Bronchial epithelial cell (primary cell): Measurements from ENCODE around the gene TAF4. TPM values are rescaled to one million over a fixed set of nuclear protein-coding genes. Genes with fewer than 3 reads are reported as not detected.
"Not testable (repeated sequence)": the region's sequence is repeated elsewhere in the genome, so short reads cannot be mapped to it uniquely, and the experiment has no call there.

Source experiments
- DNase-seq: peaks from one replicate; pipeline ENCODE4 v3.0.0-alpha.2; 2010; ENCODE audit warnings: low read depth
- FAIRE-seq: peaks from 2 replicates; lab custom pipeline; 2011; peaks lifted over from hg19 to GRCh38; lab: Jason Lieb, UNC
- H3K27me3 ChIP-seq: 2 replicates; pipeline ENCODE4 v1.5.1; 2011; ENCODE audit warnings: low read length; ENCODE audit not compliant: control insufficient read depth, insufficient read depth
- H3K36me3 ChIP-seq: 2 replicates; pipeline ENCODE4 v1.5.1; 2011; ENCODE audit warnings: low read length; ENCODE audit not compliant: control insufficient read depth, insufficient read depth
- H3K4me3 ChIP-seq: 2 replicates; pipeline ENCODE4 v1.5.1; 2011; ENCODE audit warnings: mild to moderate bottlenecking, low read depth, low read length, control low read depth
- total RNA-seq: library from RNA; depleted of rRNA; stranded (reverse); fragments of >200 nt; gene quantifications from 2 replicates; pipeline ENCODE4 v1.2.1, GENCODE V29; 2014
- TF ChIP-seq, protein P1 (sequence below): IDR thresholded peaks from 2 replicates; pipeline ENCODE4 v1.5.1; 2011; ENCODE audit warnings: mild to moderate bottlenecking, moderate library complexity, low read length, control low read depth, inconsistent platforms; ENCODE audit not compliant: insufficient read depth, severe bottlenecking

The TAF4 gene
- total RNA-seq, 1 donor from 2014 or later: 3.2 TPM

DNA sequence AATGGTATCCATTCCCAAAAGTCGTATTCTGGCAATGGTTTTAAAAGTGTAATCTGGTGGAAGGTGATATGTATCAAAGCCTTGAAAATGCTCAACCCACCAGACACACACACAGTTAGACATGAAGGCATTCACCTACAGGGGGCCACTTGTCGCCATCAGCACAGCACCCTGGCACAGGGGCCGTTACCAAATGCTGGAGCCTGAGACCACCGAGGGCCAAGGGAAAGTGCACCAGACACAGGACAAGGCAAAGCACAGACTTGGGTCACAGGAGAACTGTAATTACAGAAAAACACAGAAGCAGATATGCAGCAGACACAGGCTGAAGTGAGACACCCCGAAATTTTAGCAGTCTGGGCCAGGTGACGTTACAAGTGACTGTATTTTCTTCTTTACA lies 9.3 kb downstream of the TAF4 start:
- H3K36me3 ChIP-seq: peaks cover 3% of the 10 kb centered on the region
- no peak overlapping the region for H3K4me3 ChIP-seq
- TF ChIP-seq, protein P1, sequence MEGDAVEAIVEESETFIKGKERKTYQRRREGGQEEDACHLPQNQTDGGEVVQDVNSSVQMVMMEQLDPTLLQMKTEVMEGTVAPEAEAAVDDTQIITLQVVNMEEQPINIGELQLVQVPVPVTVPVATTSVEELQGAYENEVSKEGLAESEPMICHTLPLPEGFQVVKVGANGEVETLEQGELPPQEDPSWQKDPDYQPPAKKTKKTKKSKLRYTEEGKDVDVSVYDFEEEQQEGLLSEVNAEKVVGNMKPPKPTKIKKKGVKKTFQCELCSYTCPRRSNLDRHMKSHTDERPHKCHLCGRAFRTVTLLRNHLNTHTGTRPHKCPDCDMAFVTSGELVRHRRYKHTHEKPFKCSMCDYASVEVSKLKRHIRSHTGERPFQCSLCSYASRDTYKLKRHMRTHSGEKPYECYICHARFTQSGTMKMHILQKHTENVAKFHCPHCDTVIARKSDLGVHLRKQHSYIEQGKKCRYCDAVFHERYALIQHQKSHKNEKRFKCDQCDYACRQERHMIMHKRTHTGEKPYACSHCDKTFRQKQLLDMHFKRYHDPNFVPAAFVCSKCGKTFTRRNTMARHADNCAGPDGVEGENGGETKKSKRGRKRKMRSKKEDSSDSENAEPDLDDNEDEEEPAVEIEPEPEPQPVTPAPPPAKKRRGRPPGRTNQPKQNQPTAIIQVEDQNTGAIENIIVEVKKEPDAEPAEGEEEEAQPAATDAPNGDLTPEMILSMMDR: no peak
- no peak for FAIRE-seq
- H3K27me3 ChIP-seq: no peaks in the 10 kb centered on the region
- no peak for DNase-seq

GRCh38 chr20:62055862-62056115 lies 9.9 kb downstream of the TAF4 start:
- not testable (repeated sequence) for H3K36me3 ChIP-seq, H3K27me3 ChIP-seq, H3K4me3 ChIP-seq, FAIRE-seq, DNase-seq

GRCh38 chr20:62055106-62055861 lies 10.4 kb downstream of the TAF4 start:
- no peak for FAIRE-seq

GRCh38 chr20:62054451-62054953 lies 11.2 kb downstream of the TAF4 start:
- no peak for DNase-seq
- no peaks in the 10 kb centered on the region for H3K27me3 ChIP-seq
- no peak for FAIRE-seq
- no peak overlapping the region for H3K4me3 ChIP-seq
- TF ChIP-seq, protein P1: no peak
- peaks cover 3% of the 10 kb centered on the region for H3K36me3 ChIP-seq

More at GRCh38 chr20:62055106-62055861, 10.4 kb downstream of the TAF4 start:
- Histone ChIP-seq H3K36me3 (peaks cover 3% of the 10 kb centered on the region), H3K27me3 (no peaks in the 10 kb centered on the region), H3K4me3 (no peak overlapping the region)
- DNase-seq: no peak
- TF ChIP-seq, protein P1: no peak

- Histone ChIP-seq H3K4me3 (no peak overlapping the region), H3K27me3 (no peaks in the 10 kb centered on the region), H3K36me3 (peaks cover 2% of the 10 kb centered on the region)
- TF ChIP-seq, protein P1: no peak
- DNase-seq: no peak
- FAIRE-seq: no peak
These were observed 12.1 kb downstream of the TAF4 start for GRCh38 chr20:62053465-62054196.

DNA sequence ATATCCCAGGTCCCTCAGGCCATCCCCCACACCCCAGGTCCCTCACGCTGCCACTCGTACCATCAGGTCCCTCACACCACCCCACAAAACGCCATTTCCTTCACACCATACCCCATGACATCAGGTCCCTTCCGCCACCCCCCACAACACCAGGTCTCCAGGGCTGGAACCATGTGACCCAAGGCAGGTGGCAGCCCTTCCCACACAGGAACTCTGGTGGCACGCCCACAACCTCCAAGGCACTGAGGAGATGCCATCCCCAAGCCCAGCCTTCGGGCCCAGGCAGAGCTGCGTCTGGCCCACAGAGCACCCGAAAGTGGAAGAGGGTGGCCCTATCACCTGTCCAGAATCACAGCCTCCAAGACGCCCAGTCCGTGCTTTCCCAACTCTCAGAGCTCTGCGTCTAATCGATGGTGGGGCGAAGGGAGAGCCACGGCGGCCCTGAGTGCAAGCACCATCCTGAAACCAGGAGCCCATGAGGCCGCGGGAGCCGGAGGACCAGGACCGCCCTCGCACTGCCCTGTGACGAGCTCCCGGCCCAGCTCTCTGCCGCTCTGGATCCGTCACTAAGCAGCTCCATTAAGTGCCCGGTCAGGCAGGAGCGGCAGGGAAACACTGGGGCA lies 12.7 kb downstream of the TAF4 start:
- Histone ChIP-seq H3K4me3 (no peak overlapping the region), H3K27me3 (no peaks in the 10 kb centered on the region), H3K36me3 (peaks cover 2% of the 10 kb centered on the region)
- DNase-seq: no peak
- no peak for FAIRE-seq
- TF ChIP-seq, protein P1: no peak
